Measurements from ENCODE around the gene APOA5. TPM values are rescaled to one million over a fixed set of nuclear protein-coding genes. Genes with fewer than 3 reads are reported as not detected.

The APOA5 gene
- total and polyA plus RNA-seq, 2 of the 8 experiments (the other 6 are each of a cell fraction or from before 2014, with no cell fraction given): 0.08 to 0.15 TPM

GRCh38 chr11:116835791-116836631, 44.3 kb upstream of the APOA5 start (continued):
- TF ChIP-seq POLR2AphosphoS5 (IDR thresholded peaks at IDR 0.05; ENCODE audit: low read depth, low read length) (peak; percentile 63), SP1 (IDR thresholded peaks at IDR 0.05; ENCODE audit: low read depth, low read length) (no peak), PHF8 (conservative IDR thresholded peaks at IDR 0.05; ENCODE audit: low read depth, low read length) (peak; percentile 59)

Data from H1 (cell line).